Osteoblast (primary cell): ENCODE data around the gene CTNS. TPM values are rescaled to one million over a fixed set of nuclear protein-coding genes. Genes with fewer than 3 reads are reported as not detected.

Experiments
- DNase-seq: peaks from one replicate; pipeline ENCODE4 v3.0.0; 2011; ENCODE audit warnings: low spot score, mixed read lengths; ENCODE audit not compliant: insufficient read length; ENCODE audit errors: missing footprints
- H2AFZ ChIP-seq: 2 replicates; pipeline ENCODE4 v1.6.0; 2011; ENCODE audit warnings: mild to moderate bottlenecking, low read length
- H3K27ac ChIP-seq: 2 replicates; pipeline ENCODE4 v1.5.1; 2011; ENCODE audit warnings: mild to moderate bottlenecking, low read depth, low read length, moderate library complexity
- H3K27me3 ChIP-seq: 2 replicates; pipeline ENCODE4 v1.6.0; 2012; ENCODE audit warnings: mild to moderate bottlenecking, control low read depth, inconsistent platforms, low read length, moderate library complexity; ENCODE audit not compliant: insufficient read depth
- H3K36me3 ChIP-seq: 2 replicates; pipeline ENCODE4 v1.5.1; 2011; ENCODE audit warnings: mild to moderate bottlenecking, low read length, control low read depth, moderate library complexity; ENCODE audit not compliant: insufficient read depth
- H3K4me1 ChIP-seq: 2 replicates; pipeline ENCODE4 v1.5.1; 2011; ENCODE audit warnings: mild to moderate bottlenecking, low read length, control low read depth, moderate library complexity; ENCODE audit not compliant: insufficient read depth
- H3K4me2 ChIP-seq: 2 replicates; pipeline ENCODE4 v1.6.0; 2011; ENCODE audit warnings: mild to moderate bottlenecking, low read length; ENCODE audit not compliant: insufficient read depth
- H3K4me3 ChIP-seq: fragments of 200-600 bp; sonication (generic); 3 replicates; pipeline ENCODE4 v1.5.1; 2012; ENCODE audit warnings: mild to moderate bottlenecking, low read length, inconsistent platforms; ENCODE audit not compliant: insufficient read depth
- H3K79me2 ChIP-seq: 2 replicates; pipeline ENCODE4 v1.6.0; 2012; ENCODE audit warnings: mild to moderate bottlenecking, low read length, control low read depth, inconsistent platforms; ENCODE audit not compliant: insufficient read depth
- H3K9me3 ChIP-seq: 2 replicates; pipeline ENCODE4 v1.5.1; 2011; ENCODE audit warnings: low read depth, low read length, control low read depth
- H4K20me1 ChIP-seq: 2 replicates; pipeline ENCODE4 v1.6.0; 2012; ENCODE audit warnings: mild to moderate bottlenecking, low read length, control low read depth; ENCODE audit not compliant: insufficient read depth
- CTCF ChIP-seq: IDR thresholded peaks from 2 replicates; pipeline ENCODE4 v1.5.1; 2011; ENCODE audit warnings: mild to moderate bottlenecking, low read depth, low read length, moderate library complexity; ENCODE audit errors: extremely low read depth
- total RNA-seq: library from RNA; depleted of rRNA; stranded (reverse); fragments of >200 nt; gene quantifications from 2 replicates; pipeline ENCODE4 v1.2.3, GENCODE V29; 2012

The CTNS gene
- total RNA-seq, 1 donor = 34.7 TPM

- H4K20me1 ChIP-seq = no peaks in the 10 kb centered on the region
- no peak for TF ChIP-seq CTCF
- H3K4me3 ChIP-seq = no peak overlapping the region
- no peaks in the 10 kb centered on the region for H3K79me2 ChIP-seq
- H3K9me3 ChIP-seq = no peaks in the 10 kb centered on the region
- no peaks in the 10 kb centered on the region for H3K27me3 ChIP-seq
- H3K36me3 ChIP-seq = no peaks in the 10 kb centered on the region
- H3K4me1 ChIP-seq = no peaks in the 10 kb centered on the region
- no peak overlapping the region for H3K4me2 ChIP-seq
- DNase-seq = no peak
- H3K27ac ChIP-seq = no peak overlapping the region
- H2AFZ ChIP-seq = no peak overlapping the region
Observed at GRCh38 chr17:3596804-3597464, 39.6 kb upstream of the CTNS start.

- Histone ChIP-seq H3K4me3 (no peak overlapping the region), H4K20me1 (peaks cover 1% of the 10 kb centered on the region), H3K27me3 (no peaks in the 10 kb centered on the region), H3K36me3 (no peaks in the 10 kb centered on the region), H3K4me2 (no peak overlapping the region), H3K79me2 (no peaks in the 10 kb centered on the region), H2AFZ (no peak overlapping the region), H3K9me3 (no peaks in the 10 kb centered on the region), H3K27ac (no peak overlapping the region), H3K4me1 (no peaks in the 10 kb centered on the region)
- DNase-seq = no peak
- TF ChIP-seq CTCF = no peak
Observed at GRCh38 chr17:3598078-3598477, 38.5 kb upstream of the CTNS start.

- no peak overlapping the region for H3K4me2 ChIP-seq
- H3K36me3 ChIP-seq = no peaks in the 10 kb centered on the region
- H4K20me1 ChIP-seq = peaks cover 3% of the 10 kb centered on the region
- no peaks in the 10 kb centered on the region for H3K9me3 ChIP-seq
- TF ChIP-seq CTCF = no peak
- H3K4me1 ChIP-seq = peaks cover 4% of the 10 kb centered on the region
- no peak overlapping the region for H3K4me3 ChIP-seq
- DNase-seq = peak; percentile 42
- no peaks in the 10 kb centered on the region for H3K27me3 ChIP-seq
- no peaks in the 10 kb centered on the region for H3K79me2 ChIP-seq
- no peak overlapping the region for H3K27ac ChIP-seq
- H2AFZ ChIP-seq = no peak overlapping the region
Observed at GRCh38 chr17:3600529-3601205, 35.9 kb upstream of the CTNS start.

GRCh38 chr17:3602499-3602898, 34.1 kb upstream of the CTNS start:
- peaks cover 3% of the 10 kb centered on the region for H4K20me1 ChIP-seq
- peaks cover 4% of the 10 kb centered on the region for H3K4me1 ChIP-seq
- H3K4me2 ChIP-seq = no peak overlapping the region
- peak; percentile 40 for TF ChIP-seq CTCF
- H3K9me3 ChIP-seq = no peaks in the 10 kb centered on the region
- no peaks in the 10 kb centered on the region for H3K27me3 ChIP-seq
- no peaks in the 10 kb centered on the region for H3K79me2 ChIP-seq
- H2AFZ ChIP-seq = no peak overlapping the region
- no peak overlapping the region for H3K4me3 ChIP-seq
- H3K36me3 ChIP-seq = peaks cover 3% of the 10 kb centered on the region
- no peak overlapping the region for H3K27ac ChIP-seq
- DNase-seq = peak; percentile 86
